Activated naive CD8-positive, alpha-beta T cell (primary cell): Measurements from ENCODE around the gene LGR6.

Experiments used
- H3K27ac Mint-ChIP-seq: one replicate; pipeline ENCODE4 v1.8.0; 2021; ENCODE audit warnings: mixed read lengths
- H3K27me3 Mint-ChIP-seq: one replicate; pipeline ENCODE4 v1.8.0; 2021; ENCODE audit warnings: mixed read lengths
- H3K36me3 Mint-ChIP-seq: one replicate; pipeline ENCODE4 v1.8.0; 2021; ENCODE audit warnings: mixed read lengths
- H3K4me1 Mint-ChIP-seq: one replicate; pipeline ENCODE4 v1.8.0; 2021; ENCODE audit warnings: low read depth, mixed read lengths
- H3K4me3 Mint-ChIP-seq: one replicate; pipeline ENCODE4 v1.8.0; 2021; ENCODE audit warnings: mild to moderate bottlenecking, mixed read lengths
- H3K9me3 Mint-ChIP-seq: one replicate; pipeline ENCODE4 v1.8.0; 2021; ENCODE audit warnings: low read depth, mixed read lengths

LGR6 gene

DNA sequence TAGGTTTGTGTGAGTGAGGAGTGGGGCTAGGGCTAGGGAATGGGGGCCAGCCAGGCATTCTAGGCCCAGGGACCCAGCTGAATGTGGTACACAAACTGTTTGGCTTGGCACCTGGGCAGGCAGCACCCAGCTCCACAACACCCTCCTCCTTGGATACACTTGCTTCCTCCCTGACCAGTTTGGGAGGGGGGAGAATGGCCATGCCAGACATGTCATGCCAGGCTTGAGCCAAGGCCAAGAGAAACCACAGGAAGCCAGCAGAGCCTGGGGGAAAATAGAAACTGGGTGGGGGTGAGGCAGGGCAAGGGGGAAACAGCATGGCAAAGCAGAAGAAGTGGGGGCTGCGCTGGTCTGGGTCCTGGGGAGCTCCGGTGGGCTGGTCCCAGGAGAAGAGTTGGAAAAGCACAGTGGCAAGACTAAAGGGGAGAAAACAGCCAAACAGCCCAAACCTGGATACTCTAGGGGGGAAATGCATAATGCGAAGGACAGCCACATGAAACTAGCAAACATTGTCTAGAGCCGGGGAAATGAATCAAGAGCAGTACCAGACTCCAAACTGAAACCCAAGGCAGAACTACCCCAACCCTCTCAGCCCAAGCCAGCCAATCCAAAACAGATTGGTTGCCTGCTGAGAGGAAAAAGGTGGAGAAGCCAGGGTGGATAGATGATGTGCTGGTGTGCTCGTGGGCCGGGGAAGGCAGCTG is 47.9 kb downstream of the LGR6 start:
- H3K9me3 Mint-ChIP-seq: no peaks in the 10 kb centered on the region
- no peak overlapping the region for H3K27ac Mint-ChIP-seq
- H3K27me3 Mint-ChIP-seq: peaks cover 4% of the 10 kb centered on the region
- no peaks in the 10 kb centered on the region for H3K36me3 Mint-ChIP-seq
- no peak overlapping the region for H3K4me3 Mint-ChIP-seq
- no peaks in the 10 kb centered on the region for H3K4me1 Mint-ChIP-seq

DNA sequence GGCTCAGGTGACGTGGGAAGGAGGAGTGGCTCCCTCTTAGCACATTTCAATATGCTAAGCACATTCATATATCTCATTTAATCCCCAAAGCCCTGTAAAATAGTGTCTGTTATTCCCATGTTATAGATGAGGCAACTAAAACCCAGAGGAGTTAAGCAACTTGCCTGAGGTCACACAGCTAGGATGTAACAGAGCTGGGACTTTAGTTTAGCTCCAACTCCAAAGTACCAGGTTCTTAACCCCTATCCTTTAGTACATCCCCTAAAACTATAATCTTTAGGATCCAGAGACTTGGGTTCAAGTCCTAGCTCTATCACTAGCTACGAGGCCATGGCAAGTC is 48.5 kb downstream of the LGR6 start:
- Mint-ChIP-seq H3K9me3 (no peaks in the 10 kb centered on the region), H3K4me1 (no peaks in the 10 kb centered on the region), H3K27ac (no peak overlapping the region), H3K27me3 (peaks cover 3% of the 10 kb centered on the region), H3K4me3 (no peak overlapping the region), H3K36me3 (no peaks in the 10 kb centered on the region)

DNA sequence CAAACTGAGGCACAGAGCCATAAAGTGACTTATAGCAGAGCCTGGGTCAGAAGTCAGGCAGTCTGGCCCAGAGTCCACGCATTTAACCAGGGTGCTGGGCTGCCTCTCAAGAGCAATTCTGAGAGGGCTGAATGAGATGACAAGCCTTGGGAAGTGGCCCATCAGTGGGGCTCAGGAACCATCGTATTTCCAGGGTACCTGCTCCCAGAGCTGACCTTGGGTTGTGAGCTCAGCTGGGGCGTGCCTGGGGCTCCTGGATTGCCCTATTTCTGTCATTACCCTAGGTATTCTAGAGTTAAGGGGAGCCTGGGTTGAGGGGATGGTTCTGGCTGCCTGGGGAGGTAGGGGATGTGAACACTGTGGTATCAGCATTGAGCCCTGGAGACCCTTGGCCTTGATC is 49.4 kb downstream of the LGR6 start:
- Mint-ChIP-seq H3K4me3 (no peak overlapping the region), H3K4me1 (no peaks in the 10 kb centered on the region), H3K27me3 (peaks cover 1% of the 10 kb centered on the region), H3K36me3 (no peaks in the 10 kb centered on the region), H3K9me3 (no peaks in the 10 kb centered on the region), H3K27ac (no peak overlapping the region)

DNA sequence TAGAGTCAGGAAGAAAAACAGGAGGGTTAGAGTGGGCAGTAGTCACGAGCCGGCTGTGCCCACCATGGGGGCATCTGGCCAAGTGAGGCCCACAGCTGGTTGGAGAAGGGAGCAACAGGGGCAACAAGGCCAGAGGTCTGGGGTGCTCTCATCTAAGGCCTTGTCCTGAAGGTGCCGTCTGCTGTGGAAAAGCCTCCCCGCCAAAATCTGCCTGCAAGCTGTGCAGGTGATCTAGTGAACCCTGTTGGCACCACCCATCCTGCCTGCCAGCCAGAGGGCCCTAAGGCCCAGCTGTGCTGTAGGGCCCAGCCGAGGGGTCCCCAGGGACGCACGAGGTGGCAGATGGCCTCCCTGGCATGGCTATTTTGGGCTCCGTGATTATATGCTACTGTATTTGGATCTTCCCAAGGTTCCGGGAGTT is 51.3 kb downstream of the LGR6 start:
- Mint-ChIP-seq H3K4me3 (no peak overlapping the region), H3K4me1 (no peaks in the 10 kb centered on the region), H3K9me3 (no peaks in the 10 kb centered on the region), H3K27ac (no peak overlapping the region), H3K36me3 (no peaks in the 10 kb centered on the region), H3K27me3 (peaks cover 1% of the 10 kb centered on the region)

DNA sequence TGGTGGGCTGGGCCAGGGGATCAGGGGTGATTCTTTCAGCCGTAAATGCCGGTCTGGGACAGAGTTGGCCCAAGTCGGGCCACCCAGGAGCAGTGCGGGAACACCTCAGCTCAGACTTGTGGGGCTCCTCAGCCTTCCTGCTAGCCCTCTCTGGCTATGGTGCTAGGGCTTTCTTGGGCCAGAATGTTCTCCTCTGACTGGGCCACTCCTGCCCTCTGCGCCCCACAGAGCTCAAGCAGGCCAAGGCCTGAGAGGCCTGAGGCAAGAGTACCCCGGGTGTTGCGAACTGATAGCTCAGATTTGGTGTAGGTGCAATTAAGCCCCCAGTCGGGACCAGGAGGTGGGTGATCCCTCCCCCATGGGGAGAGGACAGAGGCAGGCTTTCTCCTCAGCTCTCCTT is 51.8 kb downstream of the LGR6 start:
- H3K4me1 Mint-ChIP-seq: no peaks in the 10 kb centered on the region
- no peaks in the 10 kb centered on the region for H3K36me3 Mint-ChIP-seq

DNA sequence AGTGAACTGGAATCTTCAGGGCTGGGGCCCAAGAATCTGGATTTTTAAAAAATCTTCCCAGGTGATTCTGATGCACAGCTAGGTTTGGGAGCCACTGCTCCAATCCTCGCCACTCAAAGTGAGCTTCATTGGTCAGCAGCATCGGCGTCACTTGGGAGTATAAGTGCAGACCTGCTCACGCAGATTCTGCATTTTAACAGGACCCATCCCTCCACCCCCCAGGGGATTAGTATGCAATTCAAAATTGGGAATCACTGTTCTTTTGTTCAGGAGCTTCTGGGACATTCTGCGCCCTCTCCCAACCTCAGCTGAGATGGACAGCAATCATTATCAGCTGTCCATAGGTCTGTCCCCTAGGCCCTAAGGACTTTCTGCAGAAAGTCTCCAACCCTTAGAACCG is 53.5 kb downstream of the LGR6 start:
- H3K27ac Mint-ChIP-seq: no peak overlapping the region
- no peaks in the 10 kb centered on the region for H3K4me1 Mint-ChIP-seq
- H3K27me3 Mint-ChIP-seq: peaks cover 2% of the 10 kb centered on the region
- no peaks in the 10 kb centered on the region for H3K9me3 Mint-ChIP-seq
- no peaks in the 10 kb centered on the region for H3K36me3 Mint-ChIP-seq
- H3K4me3 Mint-ChIP-seq: no peak overlapping the region

More for the DNA sequence above, 51.8 kb downstream of the LGR6 start:
- Mint-ChIP-seq H3K4me3 (no peak overlapping the region), H3K9me3 (no peaks in the 10 kb centered on the region), H3K27ac (no peak overlapping the region), H3K27me3 (peaks cover 2% of the 10 kb centered on the region)

DNA sequence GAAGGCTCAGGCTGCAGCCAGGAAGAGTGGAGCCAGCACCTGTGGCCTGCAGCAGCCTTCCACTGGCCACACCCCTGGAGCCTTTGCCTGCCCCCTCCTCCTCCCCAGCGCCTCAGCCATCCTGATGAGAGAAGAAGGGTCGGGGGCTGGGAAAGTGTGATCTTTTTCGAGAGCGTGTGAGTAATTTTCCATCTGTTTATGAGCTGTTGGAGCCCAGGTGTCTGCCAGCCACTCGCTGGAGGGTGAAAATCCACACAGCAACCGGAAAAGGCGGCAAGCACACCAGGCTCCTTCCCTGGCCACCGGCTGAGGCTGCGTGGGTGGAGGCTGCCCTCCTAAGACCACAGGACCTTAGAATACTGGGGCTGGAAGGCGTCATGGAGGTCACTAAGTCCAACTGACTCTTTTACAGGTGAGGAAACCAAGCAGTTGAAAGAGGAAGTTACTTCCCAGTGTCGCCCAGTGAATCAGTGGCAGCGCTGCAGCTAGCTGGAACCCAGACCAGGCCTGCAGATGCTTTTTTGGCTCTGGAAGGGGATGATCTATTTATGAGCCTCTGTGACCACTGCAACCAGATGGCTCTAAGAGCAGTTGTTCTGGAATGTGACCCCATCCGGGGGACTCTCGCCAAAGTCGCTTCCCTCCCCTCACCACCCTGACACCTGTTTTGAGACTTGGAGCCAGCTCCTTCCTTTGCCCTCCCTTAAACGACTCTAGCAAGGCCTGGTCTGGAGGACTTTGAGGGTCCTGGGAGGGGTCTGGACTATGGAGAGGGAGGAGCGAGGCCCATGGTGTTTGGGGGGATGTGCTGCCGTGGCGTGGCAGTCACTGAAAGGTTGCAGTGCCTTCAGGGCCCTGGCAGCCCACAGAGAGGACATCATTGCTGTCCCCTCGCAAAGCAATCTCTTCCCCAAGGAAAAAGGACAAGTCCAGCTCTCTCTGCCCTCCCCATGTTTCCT is 54.5 kb downstream of the LGR6 start:
- H3K4me3 Mint-ChIP-seq: no peak overlapping the region
- H3K4me1 Mint-ChIP-seq: no peaks in the 10 kb centered on the region
- H3K27me3 Mint-ChIP-seq: peaks cover 6% of the 10 kb centered on the region
- no peak overlapping the region for H3K27ac Mint-ChIP-seq
- no peaks in the 10 kb centered on the region for H3K9me3 Mint-ChIP-seq
- no peaks in the 10 kb centered on the region for H3K36me3 Mint-ChIP-seq

DNA sequence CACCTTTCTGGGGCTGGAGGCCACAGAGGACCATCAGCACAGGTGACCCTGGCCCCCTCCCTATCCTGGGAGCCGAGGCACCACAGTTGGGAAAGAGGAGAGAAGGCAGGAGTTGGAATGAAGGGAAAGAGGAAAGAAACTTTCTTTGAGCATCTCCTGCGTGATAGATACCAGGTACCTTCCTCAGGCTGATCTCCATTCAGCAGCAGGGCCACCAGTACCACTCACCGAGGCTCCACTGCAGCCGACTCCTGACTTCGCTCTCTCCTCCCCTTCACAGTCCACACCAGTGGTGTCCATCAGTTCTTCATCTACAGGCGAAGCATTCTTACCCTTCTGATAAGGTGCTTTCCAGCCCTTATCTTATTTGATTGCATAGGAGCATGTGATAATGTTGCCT is 55.3 kb downstream of the LGR6 start:
- H3K36me3 Mint-ChIP-seq: no peaks in the 10 kb centered on the region
- H3K4me3 Mint-ChIP-seq: no peak overlapping the region
- no peaks in the 10 kb centered on the region for H3K9me3 Mint-ChIP-seq
- no peaks in the 10 kb centered on the region for H3K4me1 Mint-ChIP-seq
- H3K27me3 Mint-ChIP-seq: peaks cover 6% of the 10 kb centered on the region
- no peak overlapping the region for H3K27ac Mint-ChIP-seq

DNA sequence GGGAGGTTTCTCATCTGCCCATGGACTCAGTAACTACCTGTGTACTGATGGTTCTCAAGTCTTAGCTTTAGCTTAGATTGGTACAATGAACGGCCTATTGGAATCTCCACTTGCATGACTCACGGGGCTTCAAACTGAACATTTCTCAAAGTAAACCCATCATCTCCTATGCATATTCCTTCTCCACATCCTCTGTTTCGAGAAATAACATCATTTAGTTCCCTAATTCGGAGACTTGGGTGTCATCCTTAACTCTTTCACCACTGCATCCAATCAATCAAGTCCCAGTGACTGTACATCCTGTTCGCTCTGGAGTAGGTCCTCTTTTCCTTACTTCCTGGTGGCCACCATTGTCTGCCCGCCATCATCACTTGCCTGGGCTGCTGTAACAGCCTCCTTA is 55.8 kb downstream of the LGR6 start:
- no peak overlapping the region for H3K27ac Mint-ChIP-seq
- no peak overlapping the region for H3K4me3 Mint-ChIP-seq

DNA sequence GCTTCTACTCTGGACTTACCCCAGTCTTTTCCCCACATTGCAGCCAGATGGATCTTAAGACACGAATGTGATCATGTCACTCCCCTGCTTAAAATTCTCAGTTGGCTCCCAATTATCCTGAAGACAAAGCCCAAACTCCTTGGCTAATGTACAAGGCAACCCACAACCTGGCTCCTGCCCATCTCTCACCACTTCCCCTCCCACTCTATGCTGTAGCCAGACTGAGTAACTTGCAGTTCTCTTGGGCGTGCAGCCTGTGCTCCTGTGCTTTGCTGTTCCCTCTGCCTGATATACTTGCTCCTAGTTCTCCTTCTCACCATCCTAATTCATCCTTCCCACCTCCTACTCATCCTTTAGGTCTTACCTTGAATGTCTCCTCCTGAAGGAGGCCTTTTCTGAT is 56.2 kb downstream of the LGR6 start:
- H3K4me3 Mint-ChIP-seq: no peak overlapping the region
- no peaks in the 10 kb centered on the region for H3K4me1 Mint-ChIP-seq
- no peak overlapping the region for H3K27ac Mint-ChIP-seq
- H3K9me3 Mint-ChIP-seq: no peaks in the 10 kb centered on the region
- H3K36me3 Mint-ChIP-seq: no peaks in the 10 kb centered on the region
- peaks cover 6% of the 10 kb centered on the region for H3K27me3 Mint-ChIP-seq

More for the DNA sequence above, 55.8 kb downstream of the LGR6 start:
- Mint-ChIP-seq H3K4me1 (no peaks in the 10 kb centered on the region), H3K9me3 (no peaks in the 10 kb centered on the region), H3K36me3 (no peaks in the 10 kb centered on the region), H3K27me3 (peaks cover 6% of the 10 kb centered on the region)

DNA sequence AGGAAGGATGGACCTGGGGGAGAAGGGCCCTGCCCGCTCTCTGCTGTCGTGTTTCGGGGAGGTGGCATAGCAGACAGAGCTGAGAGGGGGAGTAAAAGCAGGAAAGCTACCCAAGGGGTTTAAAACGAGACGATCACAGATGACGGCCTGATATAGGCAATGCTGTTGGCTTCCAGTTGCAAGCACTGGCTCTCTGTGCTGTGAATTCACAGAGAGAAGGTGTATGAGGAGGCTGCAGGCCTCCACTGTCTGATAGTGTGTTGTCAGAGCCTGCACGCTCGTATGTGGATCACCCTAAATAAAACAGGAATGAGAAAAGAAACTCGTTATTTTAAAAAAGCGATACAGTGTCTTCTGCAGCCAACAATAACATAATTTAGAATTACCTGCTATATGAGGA is 57.4 kb downstream of the LGR6 start:
- Mint-ChIP-seq H3K4me3 (no peak overlapping the region), H3K4me1 (no peaks in the 10 kb centered on the region), H3K36me3 (no peaks in the 10 kb centered on the region), H3K9me3 (no peaks in the 10 kb centered on the region), H3K27me3 (peaks cover 6% of the 10 kb centered on the region), H3K27ac (no peak overlapping the region)

DNA sequence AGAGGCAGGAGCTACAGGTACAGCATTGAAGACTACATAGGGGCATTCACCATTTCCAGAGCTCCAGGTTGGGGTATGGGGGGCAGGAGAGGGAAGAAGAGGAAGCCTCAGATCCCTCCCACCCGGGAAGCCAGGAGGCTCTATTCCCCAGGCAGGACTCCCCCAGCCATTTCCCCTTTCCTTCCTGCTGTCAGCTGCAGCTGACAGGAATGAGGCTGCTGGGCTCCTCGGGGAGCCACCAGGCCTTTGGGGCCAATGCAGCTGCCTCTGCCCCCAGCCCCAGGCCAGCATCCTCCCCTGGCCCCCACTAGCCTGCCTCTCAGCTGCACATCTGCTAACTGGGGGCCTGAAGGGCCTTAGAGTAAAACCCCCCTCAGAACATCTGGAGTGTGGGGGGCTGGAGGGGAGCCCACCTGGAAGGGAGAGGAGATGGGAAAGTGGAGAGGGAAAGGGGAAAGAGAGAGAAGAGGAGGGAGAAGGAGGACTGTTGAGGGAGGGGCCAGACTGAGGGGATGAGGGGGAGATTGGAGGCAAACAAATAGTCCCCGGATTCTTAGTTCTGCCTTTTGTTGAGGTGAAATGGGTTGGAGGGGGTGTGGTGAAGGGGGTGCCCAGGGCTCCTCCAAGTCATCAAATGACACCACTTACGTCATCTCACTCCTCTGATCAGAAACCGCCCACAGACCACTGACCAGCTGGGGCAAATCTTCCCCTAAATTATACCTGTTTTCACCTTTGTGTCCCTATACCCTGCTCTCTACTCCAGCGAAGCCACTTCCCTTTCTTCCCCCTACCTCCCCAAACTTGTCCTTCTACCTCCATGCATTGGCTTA is 58.0 kb downstream of the LGR6 start:
- no peaks in the 10 kb centered on the region for H3K9me3 Mint-ChIP-seq

DNA sequence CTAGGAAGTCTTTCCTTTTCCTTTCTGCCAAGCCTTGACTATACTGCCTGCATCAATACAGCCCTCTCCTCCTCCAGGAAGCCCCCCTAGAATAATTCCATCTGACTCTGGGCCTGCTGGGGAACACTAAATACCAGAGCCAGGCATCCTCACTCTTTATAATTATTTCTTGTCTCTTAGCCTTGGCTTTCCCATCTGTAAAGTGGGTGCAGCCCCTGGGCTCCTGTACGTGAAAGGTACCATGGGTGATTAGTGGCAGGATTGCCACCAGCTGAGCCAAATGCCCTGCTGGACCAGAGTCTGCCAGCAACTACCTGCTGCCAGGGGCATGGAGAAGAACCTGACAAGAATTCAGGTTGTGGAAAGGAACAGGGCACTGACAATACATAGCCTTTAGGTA is 58.7 kb downstream of the LGR6 start:
- no peaks in the 10 kb centered on the region for H3K9me3 Mint-ChIP-seq
- no peak overlapping the region for H3K4me3 Mint-ChIP-seq
- no peak overlapping the region for H3K27ac Mint-ChIP-seq
- no peaks in the 10 kb centered on the region for H3K36me3 Mint-ChIP-seq
- peaks cover 9% of the 10 kb centered on the region for H3K27me3 Mint-ChIP-seq
- peaks cover 3% of the 10 kb centered on the region for H3K4me1 Mint-ChIP-seq

More for the DNA sequence above, 58.0 kb downstream of the LGR6 start:
- Mint-ChIP-seq H3K36me3 (no peaks in the 10 kb centered on the region), H3K4me1 (no peaks in the 10 kb centered on the region), H3K27ac (no peak overlapping the region), H3K27me3 (peaks cover 7% of the 10 kb centered on the region), H3K4me3 (no peak overlapping the region)

DNA sequence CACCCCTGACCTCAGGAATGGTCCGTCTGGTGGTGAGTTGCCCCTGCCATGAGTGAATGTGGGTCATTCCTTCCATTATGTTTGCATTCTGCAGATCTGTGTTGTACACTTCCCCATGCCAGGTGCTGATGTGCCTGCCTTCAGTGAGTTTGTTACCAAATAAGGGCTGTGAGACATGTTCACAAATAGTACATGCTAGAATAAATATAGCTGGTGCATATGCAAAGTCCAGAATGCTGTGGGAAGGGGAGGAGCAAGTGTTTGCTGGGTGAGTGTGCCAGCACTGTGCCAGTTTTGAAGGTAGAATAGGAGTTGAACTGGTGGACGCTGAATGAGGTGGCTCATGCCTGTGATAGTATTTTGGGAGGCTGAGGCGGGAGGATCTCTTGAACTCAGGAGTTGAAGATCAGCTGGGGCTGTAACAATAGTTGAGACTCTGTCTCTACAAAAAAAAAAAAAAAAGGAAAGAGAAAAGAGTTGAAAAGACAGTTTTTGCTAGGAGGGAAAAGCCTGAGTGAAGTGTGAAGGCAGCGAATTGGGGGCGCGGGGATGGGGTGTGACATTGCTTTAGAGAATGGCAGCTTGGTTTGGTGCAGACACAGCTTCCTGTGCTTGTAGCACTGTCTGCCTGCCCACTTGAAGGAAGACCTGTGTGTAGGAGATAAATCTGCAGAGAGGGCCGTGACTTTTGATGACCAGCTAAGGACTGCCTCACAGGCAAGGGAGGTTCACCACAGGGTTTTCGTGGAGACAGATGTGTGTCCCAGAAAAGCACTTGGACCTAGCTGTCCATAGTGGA is 61.1 kb downstream of the LGR6 start:
- H3K36me3 Mint-ChIP-seq: no peaks in the 10 kb centered on the region
- no peak overlapping the region for H3K4me3 Mint-ChIP-seq
- no peak overlapping the region for H3K27ac Mint-ChIP-seq
- peaks cover 3% of the 10 kb centered on the region for H3K4me1 Mint-ChIP-seq
- peaks cover 13% of the 10 kb centered on the region for H3K27me3 Mint-ChIP-seq
- no peaks in the 10 kb centered on the region for H3K9me3 Mint-ChIP-seq
